ENCODE measurements around the gene PRKN.
"Not testable (repeated sequence)": the region's sequence is repeated elsewhere in the genome, so short reads cannot be mapped to it uniquely, and the experiment has no call there.

The PRKN gene

DNA sequence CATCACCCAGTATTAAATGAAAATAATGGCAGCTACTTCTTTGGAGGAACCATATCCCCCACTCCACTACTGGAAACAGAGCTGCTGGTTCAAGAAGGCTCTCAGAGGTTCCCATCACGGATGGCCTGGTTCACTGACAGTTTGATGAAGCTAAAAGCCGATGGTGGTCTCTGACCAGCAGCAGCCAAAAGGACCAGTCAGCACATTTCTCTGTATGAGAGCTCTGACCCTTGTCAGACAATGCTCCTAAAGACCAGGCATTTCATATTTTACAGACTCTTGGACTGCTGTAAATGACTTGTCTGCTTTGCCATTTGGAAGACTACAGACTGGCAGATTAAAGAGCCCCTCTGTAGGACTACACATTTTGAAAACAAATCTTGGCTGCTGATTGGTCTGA, 16.6 kb downstream of the PRKN start:
- no peak for DNase-seq (ENCODE audit: low read depth, low spot score)

DNA sequence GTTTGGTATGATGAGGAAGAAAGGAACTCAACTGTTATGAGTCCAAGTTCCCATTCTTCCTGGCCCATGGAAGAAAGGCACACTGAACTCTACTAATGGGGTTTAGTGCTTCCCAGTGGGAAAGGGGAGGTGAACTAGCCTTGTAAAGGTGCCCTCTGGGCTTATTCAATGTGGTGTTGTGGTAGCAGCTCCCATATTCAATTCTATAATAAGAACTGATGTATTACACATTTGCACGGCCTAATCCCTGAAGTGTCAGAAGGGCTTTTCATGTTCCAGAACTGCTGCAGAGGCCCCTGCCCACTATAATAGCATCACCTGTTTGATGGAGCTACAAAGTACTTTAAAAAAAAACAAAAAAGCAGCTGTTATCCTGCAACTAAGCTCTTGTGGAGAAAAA, 17.1 kb downstream of the PRKN start:
- no peak for DNase-seq (ENCODE audit: low read depth, low spot score)

DNA sequence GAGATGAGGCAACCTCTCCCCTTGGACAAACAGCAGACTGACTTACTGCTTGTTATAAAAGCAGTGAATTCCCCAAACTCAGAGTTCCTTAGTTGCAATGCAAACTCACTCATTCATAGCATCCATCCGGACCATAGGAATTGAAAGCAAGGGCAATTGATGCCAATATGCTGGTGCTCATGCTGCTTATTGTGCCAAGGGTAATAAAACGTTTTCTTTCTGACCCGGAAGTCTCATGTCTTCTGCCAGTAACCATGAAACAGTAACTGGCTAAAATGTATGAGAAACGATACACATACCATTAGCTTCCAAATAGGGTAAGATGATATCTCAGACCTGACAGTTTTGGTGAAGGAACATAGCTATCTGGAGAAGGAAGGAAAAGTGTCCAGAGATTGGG, 18.1 kb downstream of the PRKN start:
- DNase-seq (ENCODE audit: low read depth, low spot score): no peak

DNA sequence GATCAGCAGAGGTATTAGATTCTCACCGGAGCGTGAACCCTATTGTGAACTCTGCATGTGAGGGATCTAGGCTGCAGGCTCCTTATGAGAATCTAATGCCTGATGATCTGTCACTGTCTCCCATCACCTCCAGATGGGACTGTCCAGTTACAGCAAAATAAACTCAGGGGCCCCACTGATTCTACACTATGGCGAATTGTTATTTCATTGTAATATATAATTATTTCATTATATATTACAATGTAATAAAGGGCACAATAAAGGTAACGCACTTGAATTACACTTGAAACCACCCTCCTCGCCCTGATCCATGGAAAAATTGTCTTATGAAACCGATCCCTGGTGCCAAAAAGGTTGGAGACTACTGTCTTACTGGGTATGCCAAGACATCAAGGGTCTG, 18.6 kb downstream of the PRKN start:
- no peak for DNase-seq (ENCODE audit: low read depth, low spot score)

DNA sequence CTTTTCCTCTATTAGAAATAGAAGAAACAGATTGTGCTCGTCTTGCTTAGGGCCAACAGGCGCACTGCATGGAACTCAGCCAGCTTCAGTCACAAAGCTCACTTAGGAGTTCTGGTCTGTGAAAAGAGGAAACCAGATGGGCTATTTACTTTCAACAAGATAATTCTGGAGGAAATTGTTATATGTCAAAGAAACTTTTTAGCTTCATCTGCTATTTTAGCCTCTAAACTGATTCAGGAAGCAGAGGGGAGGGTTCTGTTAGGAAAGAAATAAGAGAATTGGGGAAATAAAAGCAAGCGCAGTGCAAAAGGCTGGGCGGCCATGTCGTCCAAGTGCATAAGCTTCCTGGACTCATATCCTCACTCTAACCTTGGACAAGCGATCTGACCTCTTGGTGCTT, 21.3 kb downstream of the PRKN start:
- DNase-seq (ENCODE audit: low read depth, low spot score): no peak

DNA sequence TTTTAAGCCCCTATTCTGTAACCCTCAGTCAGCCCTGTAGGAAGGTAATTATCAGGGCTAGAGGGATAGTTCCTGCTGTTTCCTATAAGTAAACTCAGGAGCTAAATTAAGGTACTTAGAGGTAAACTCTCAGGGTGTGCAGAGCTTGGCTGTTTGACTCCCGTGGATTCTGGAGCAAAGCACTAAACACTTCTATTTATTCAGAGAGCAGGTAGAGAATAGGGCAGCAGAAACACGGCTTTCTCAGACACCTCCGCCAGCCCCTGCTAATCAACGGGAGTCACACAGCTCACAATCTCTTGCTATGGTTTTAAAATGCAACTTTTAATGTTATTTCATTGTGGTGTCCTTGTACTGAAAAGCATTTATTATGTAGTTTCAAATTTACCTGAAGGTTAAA, 21.8 kb downstream of the PRKN start:
- DNase-seq (ENCODE audit: low read depth, low spot score): no peak

DNA sequence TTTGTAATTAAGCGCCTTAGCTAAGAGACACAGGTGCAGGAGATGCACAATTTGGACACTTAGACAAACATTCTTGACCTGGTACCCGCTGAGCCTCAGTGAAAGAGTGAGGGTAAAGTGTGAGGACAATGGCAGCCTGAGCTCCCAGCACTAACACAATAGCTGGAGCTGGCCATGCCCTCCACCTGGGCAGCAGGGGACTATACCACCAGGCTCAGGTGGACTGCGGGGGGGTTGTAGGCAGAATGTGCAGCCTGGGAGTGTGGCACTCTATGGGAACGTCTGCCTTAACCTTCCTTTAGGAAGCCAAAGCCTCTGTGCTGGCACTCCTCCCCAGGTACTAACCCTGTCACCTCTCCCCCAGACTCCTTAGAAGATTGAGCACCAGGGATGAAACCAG, 23.6 kb downstream of the PRKN start:
- no peak for DNase-seq (ENCODE audit: low read depth, low spot score)

DNA sequence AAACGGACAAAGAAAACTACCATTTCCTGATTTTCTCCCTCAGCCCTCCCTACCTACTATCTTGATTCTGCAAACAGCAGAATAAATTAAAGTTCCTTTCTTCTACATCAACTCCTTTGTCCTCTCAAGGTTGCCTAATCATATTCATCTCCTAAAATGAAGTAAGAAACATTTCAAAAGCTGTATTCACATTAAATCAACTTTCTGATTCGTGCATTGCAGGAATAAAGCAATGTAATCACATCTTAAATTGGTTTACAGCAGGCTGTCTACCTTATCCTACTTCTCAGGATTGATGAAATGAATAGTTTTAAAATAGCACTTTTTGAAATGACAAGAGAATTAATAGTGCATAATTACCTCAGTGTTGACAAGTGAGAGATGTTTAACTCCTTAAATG, 25.1 kb downstream of the PRKN start:
- DNase-seq (ENCODE audit: low read depth, low spot score): no peak

DNA sequence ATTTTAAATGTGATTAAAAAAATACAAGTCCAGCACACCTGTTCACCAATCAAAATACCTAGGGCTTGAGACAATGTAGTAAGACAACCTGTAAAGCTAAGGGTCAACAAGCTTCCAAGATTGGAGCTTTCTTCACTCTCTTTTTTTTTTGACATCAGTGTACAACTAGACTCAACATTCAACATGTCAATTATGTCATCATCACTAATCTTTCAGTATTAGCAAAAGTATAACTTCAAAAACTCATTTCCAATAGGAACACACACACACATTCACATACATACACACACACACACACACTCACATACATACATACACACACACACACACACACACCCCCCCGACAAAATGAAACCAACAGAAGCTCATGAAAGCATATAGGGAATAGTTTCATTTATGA, 26.0 kb downstream of the PRKN start:
- DNase-seq (ENCODE audit: low read depth, low spot score): no peak

DNA sequence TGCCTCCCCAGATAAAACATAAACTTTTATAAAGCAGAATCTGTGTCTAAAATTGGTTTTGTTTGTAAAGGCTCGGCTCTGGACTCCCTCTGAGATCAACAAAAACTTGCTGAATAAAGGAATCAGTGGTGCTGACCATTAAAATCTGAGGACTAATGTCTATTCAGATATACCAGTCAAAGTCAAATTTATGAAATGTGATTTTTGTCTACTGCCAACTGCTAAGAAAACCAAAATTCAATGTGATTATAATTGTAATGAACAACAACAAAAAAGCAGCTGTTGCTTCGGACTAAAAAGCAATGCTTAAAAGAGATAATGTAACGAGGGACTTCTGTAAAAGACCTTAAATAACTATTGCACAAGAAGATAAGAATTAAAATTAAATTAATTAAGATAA, 26.6 kb downstream of the PRKN start:
- no peak for DNase-seq (ENCODE audit: low read depth, low spot score)

DNA sequence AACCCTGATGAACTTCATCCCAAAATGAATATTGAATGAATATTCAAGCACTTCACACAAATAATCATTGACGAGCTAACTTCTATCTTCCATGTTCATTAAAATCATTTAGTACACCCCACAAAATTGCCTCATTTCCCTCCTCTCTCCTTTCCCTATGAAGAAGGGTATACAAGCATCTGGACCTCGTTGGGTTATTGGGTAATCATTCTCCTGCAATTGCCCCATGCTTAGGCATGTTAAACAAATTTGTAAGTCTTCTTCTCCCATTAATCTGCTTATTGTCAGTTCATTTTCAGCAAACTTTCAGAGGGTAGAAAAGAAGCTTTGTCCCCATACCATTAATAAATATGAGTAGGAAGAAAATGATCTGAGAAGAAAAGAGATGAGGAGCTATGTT, 27.6 kb downstream of the PRKN start:
- no peak for DNase-seq (ENCODE audit: low read depth, low spot score)

DNA sequence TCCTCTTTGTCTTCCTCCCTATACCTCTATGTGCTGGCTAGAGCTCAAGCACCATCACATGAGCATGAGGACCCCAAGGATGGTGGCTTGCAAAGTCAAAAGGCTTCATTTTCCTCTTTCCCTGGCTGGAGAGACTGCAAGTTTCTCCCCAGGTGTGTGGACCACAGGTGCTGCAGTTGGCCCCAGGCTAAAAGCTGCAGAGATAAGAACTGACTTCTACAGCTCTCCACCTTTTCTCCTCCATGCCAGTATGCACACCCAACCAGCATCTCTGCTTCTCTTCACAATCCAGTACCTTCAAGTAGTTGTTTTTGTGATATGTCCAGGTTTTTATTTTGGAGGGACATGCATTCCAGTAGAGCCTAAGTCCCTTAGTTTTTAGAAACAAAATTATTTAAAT, 29.1 kb downstream of the PRKN start:
- DNase-seq (ENCODE audit: low read depth, low spot score): no peak

DNA sequence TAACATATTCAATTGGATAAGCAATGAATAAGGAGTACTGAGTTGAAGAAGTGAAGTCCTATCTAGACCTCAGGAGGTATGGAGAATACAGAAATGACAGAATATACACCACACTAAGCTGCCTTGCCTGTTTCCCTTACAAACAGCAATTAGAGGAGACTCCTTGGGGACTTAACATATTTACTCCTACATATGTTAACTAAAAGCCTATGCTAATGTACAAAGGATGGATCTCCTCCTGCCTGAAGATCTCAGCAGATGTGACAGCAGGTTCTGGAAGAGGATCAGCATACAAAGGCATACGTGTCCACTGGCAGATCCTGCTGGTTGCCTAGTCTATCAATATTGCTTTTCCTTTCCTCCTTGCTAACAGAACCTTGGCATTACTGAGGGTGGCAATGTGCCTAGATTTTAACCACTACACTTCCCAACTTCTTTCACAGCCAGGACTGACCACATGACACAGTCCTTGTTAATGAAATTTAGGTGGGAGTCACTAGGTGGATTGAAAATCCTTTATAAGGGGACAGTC, 29.6 kb downstream of the PRKN start:
- no peak for DNase-seq (ENCODE audit: low read depth, low spot score)

DNA sequence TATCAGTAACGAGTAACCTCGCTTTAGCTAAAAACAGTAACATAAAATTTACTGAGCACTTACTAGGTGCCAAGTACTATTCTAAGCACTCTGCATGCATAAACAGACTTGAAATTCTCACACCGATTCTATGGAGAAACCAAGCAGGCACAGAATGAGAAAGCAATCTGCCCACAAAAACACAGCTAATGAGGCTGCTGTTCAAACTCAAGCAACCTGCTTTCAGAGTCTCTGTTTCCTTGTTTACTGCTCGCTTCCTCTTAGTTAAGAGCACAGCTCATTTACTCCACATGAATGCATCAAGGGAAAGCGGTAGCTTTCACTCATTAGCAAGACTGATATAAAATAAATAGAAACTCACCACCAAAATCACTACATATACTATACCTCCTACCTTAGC, 37.4 kb downstream of the PRKN start:
- DNase-seq (ENCODE audit: low read depth, low spot score): peak; percentile 6

DNA sequence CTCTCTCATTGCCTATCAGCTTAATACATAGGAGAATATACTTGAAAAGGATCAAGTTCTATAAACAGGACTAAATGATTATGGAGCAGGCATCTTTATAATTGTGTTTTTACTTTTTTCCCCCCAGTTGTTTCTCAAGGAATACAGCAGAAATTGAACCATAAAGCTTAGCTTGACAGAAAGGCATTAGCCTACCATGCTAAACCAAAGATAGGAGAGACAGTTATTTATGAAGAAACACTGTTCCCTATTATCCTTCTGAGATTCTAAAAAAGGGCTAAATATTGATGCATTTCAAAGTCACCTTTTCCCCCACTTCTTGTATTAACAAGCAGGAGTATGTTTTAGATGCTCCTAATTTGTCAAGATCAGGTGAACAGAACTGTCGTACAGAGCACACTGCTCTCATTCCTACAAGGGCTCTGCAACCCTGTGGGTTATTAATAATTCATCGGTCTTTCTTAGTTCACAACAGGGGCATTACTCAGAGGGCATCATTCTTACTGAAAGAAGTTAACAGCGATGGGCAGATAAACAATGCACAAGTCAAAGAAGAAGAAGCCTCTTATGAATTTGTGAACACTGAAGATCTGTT, 38.7 kb downstream of the PRKN start:
- DNase-seq (ENCODE audit: low read depth, low spot score): no peak

DNA sequence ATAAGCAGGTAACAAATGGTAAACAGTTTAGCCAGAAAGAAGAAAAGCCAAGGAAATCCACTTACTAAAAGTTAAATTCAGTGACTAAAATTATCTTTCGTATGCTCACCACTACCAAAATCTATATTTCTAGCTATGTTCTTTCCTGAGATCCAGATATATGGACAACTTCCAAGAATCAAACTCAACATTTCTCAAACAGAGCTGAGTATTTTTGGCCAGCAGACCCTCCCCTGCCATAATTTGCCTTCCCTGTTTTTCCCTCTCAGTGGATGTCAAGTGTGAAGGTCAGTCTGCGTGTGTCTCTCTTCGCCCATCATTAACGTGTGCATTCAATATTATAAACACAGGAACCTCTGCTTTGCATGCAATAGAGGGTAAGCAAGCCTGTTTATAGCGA, 42.0 kb downstream of the PRKN start:
- no peak for DNase-seq (ENCODE audit: low read depth, low spot score)

DNA sequence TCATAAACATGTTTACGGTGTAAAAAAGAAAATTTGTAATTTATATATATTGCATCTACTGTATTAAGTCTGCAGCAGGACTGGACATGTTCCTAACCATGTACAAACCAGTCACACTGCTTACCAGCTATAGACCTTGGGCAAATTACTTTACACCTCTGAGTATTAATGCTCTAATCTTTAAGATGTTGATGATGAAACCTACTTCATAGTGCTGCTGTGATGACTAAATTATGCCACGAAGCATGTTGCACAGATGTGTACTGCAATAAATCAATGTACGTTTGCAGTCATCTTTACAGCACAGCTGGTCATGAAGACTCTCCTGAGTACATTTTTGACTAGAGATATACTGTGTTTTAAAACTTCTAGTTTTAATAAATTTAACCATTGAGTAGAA, 42.6 kb downstream of the PRKN start:
- DNase-seq (ENCODE audit: low read depth, low spot score): no peak

DNA sequence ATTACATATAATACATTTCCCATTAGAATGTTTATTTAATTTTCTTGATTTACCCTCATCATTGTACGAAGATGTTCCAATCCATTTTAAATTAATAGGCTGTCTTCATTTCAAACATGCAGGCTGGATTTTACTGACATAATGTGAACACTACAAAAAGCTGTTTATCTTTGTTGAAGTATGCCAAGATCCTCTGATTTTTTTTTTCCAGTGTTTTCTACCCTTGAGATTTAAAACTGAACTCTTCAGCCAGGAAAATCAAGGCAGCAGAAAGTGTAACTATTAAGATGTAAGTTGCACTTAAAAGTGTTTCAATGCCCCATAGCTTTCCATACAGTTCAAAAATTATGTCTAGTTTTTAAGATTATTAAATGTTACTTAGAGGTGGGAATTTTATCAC, 43.5 kb downstream of the PRKN start:
- DNase-seq (ENCODE audit: low read depth, low spot score): no peak

DNA sequence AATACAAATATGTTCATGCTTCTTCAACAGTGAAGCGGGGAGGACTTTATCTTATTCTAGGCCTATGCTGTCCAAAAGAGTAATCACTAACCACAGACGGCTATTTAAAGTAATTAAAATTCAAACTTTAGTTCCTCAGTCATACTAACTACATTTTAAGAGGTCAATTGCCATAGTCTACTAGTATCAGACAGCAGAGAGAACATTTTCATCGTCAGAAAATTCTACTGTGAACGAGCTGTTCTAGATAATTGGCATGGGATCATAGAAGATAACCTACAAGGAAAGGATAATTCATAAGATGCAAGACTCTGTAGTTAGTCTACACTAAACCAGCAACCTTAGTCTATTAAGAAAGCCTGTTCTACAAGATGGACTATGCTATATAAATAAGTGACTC, 44.4 kb downstream of the PRKN start:
- DNase-seq (ENCODE audit: low read depth, low spot score): no peak

DNA sequence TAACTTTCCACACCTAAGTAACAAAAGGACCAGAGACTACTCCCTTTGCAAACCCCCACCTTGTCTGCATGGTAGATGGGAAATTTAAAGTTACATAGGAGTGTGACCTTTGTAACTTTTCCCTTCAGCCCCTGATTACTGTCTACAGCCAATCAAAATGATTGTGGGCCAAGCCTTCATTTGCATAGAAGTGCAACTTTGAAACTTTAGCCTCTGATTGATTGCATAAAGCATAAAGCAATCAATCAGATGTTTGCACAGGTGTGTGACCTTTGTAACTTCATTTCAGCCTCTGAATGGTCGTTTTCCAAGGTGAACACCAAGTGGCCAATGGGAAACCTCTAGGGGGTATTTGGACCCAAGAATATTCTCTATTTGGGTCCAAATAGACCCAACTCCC, 46.1 kb downstream of the PRKN start:
- no peak for DNase-seq (ENCODE audit: low read depth, low spot score)

DNA sequence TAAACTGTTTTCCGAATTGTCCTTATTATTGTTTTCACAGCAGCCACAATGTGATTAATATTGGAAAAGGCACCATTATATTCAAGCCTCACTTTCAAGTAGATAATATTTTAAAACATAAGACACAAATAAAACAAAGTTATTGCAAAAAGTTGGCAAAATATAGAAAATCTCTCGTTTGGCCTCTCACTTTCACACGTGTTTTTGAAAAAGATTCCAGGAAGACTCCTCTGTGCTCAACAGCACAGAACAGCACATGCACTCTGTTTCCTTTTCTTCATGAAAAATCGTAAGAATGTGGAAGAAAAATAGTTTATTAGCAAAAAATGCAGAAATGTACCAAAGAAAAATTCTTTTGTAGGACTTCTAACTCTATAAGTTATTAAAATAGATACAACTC, 46.7 kb downstream of the PRKN start:
- DNase-seq (ENCODE audit: low read depth, low spot score): no peak

DNA sequence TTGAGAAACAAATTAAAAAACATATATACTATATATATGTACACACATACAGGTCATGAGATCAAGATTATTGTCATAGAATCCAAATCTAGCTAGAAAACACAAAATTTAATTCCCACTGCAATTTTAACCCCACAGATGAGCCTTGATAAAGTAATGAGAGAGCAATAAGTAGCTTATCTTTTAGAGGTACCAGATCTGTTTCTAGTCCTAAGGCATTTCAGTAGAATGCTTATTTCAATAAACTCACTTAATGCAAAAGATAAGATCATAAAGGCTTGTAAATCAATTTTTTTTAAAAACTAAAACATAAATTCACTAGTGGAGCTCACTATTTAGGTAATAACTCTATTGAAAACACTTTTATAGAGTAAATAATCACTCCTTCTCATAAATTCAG, 47.2 kb downstream of the PRKN start:
- DNase-seq (ENCODE audit: low read depth, low spot score): no peak

DNA sequence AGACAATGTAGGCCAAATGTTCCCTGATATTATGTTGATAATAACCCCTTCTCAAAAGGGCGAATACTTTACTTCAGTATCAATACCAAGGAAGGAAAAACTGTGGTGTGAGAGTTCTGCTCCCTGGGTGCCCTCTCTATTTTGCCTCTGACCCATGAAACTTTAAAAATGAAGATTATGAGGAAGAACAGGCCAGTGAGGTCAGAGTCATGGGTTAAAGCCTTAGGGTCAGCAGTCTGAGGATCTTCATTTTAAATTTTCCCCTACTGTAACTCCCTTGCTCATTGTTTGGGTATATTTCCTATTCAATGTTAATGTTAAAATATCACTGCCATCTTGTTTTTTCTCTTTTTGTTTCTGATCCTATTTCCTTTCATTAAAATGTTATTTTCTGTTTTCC, 47.9 kb downstream of the PRKN start:
- DNase-seq (ENCODE audit: low read depth, low spot score): no peak

DNA sequence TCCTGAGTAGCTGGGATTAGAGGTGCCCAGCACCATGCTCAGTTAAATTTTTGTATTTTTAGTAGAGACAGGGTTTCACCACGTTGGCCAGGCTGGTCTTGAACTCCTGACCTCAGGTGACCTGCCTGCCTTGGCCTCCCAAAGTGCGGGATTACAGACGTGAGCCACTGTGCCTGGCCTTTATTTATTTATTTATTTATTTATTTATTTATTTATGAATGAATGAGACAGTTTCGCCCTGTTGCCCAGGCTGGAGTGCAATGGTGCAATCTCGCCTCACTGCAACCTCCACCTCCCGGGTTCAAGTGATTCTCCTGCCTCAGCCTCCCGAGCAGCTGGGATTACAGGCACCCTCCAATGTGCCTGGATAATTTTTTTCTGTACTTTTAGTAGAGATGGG, 48.7 kb downstream of the PRKN start:
- not testable (repeated sequence) for DNase-seq (ENCODE audit: low read depth, low spot score)

All from ELF-1 (cell line).